ENCODE measurements around the gene TRIM39.

DNA sequence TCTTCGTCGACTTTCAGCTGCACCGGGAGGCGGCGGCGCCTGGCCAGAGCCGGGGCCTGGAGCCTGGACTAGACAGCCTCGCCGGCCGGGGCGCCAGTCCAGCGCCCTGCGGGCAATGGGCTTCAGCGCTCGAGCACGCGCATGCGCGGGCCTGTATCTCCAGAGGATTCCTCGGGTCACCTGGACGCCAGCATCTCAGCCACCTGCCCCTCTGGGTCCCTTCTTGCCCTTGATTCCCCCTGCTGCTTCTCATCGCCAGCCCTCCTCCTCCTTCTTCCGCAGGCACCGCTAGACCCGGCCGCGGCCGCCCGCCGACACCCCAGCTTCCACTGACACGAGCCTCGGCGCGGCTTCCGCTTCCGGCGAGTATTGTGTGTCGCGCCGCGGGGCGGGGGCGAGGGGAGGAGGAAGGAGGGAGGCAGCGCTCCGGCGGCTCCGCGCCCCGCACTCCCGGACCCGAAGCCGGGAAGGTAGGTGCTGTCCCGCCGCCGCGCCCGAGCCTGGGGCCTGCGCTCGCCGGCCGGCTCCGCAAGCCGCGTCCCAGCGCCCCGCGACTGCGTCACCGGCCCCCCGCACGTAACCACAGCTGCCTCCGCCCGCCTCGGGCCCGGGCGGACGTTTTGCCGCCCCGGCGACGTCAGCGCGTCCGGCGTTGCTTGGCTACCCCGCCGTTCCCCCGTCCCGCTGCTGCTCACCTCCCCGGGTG is at the start of gene TRIM39:
- TF ChIP-seq, protein P1, sequence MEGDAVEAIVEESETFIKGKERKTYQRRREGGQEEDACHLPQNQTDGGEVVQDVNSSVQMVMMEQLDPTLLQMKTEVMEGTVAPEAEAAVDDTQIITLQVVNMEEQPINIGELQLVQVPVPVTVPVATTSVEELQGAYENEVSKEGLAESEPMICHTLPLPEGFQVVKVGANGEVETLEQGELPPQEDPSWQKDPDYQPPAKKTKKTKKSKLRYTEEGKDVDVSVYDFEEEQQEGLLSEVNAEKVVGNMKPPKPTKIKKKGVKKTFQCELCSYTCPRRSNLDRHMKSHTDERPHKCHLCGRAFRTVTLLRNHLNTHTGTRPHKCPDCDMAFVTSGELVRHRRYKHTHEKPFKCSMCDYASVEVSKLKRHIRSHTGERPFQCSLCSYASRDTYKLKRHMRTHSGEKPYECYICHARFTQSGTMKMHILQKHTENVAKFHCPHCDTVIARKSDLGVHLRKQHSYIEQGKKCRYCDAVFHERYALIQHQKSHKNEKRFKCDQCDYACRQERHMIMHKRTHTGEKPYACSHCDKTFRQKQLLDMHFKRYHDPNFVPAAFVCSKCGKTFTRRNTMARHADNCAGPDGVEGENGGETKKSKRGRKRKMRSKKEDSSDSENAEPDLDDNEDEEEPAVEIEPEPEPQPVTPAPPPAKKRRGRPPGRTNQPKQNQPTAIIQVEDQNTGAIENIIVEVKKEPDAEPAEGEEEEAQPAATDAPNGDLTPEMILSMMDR (IDR thresholded peaks at IDR 0.05), result no peak
- no peak for TF ChIP-seq EZH2 (IDR thresholded peaks at IDR 0.05; ENCODE audit: borderline replicate concordance, insufficient read depth, low read depth, low read length, poor library complexity, severe bottlenecking)
